Nephron (organoid): ENCODE measurements around the gene LONP2.
"Not testable (repeated sequence)": the region's sequence is repeated elsewhere in the genome, so short reads cannot be mapped to it uniquely, and the experiment has no call there.

ENCODE experiments used
- H3K27ac Mint-ChIP-seq, 3 experiments: 2 replicates each; pipeline ENCODE4 v1.8.0; 2020; ENCODE audit warnings: mixed read lengths in 3 of 3, mild to moderate bottlenecking in 2 of 3, moderate library complexity in 1 of 3
- H3K27me3 Mint-ChIP-seq: 2 replicates; pipeline ENCODE4 v1.8.0; 2021; ENCODE audit warnings: low read depth, mild to moderate bottlenecking, moderate library complexity, mixed read lengths
- H3K36me3 Mint-ChIP-seq: 2 replicates; pipeline ENCODE4 v1.8.0; 2020; ENCODE audit warnings: low read depth, mixed read lengths
- H3K4me1 Mint-ChIP-seq: 2 replicates; pipeline ENCODE4 v1.8.0; 2020; ENCODE audit warnings: mixed read lengths
- H3K4me3 Mint-ChIP-seq, 3 experiments: 2 replicates each; pipeline ENCODE4 v1.8.0; 2020; ENCODE audit warnings: mild to moderate bottlenecking in 3 of 3, mixed read lengths in 3 of 3, moderate library complexity in 2 of 3
- H3K9me3 Mint-ChIP-seq: 2 replicates; pipeline ENCODE4 v1.8.0; 2020; ENCODE audit warnings: mixed read lengths
- TF ChIP-seq, protein P1 (sequence below), 3 experiments: fragments of 200-600 bp; sonication (generic); IDR thresholded peaks; one replicate each; pipeline ENCODE4 v1.5.0; 2021; ENCODE audit warnings: antibody characterized with exemption in 3 of 3; ENCODE audit not compliant: unreplicated experiment in 3 of 3

LONP2 gene

GRCh38 chr16:48370229-48370628, 126.1 kb downstream of the LONP2 start:
- Mint-ChIP-seq H3K27ac (peak overlapping the region in 1 of 3 experiments; percentile 24), H3K4me1 (peaks cover 45% of the 10 kb centered on the region), H3K27me3 (no peaks in the 10 kb centered on the region), H3K9me3 (no peaks in the 10 kb centered on the region), H3K4me3 (no peak overlapping the region), H3K36me3 (no peaks in the 10 kb centered on the region)
- TF ChIP-seq, protein P1, sequence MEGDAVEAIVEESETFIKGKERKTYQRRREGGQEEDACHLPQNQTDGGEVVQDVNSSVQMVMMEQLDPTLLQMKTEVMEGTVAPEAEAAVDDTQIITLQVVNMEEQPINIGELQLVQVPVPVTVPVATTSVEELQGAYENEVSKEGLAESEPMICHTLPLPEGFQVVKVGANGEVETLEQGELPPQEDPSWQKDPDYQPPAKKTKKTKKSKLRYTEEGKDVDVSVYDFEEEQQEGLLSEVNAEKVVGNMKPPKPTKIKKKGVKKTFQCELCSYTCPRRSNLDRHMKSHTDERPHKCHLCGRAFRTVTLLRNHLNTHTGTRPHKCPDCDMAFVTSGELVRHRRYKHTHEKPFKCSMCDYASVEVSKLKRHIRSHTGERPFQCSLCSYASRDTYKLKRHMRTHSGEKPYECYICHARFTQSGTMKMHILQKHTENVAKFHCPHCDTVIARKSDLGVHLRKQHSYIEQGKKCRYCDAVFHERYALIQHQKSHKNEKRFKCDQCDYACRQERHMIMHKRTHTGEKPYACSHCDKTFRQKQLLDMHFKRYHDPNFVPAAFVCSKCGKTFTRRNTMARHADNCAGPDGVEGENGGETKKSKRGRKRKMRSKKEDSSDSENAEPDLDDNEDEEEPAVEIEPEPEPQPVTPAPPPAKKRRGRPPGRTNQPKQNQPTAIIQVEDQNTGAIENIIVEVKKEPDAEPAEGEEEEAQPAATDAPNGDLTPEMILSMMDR (IDR thresholded peaks at IDR 0.05; ENCODE audit: unreplicated experiment in 3 of 3), result no peak

GRCh38 chr16:48370668-48371392, 126.7 kb downstream of the LONP2 start:
- H3K4me3 Mint-ChIP-seq, H3K9me3 Mint-ChIP-seq, H3K27me3 Mint-ChIP-seq, H3K36me3 Mint-ChIP-seq: not testable (repeated sequence)
- peaks cover 40% of the 10 kb centered on the region for H3K4me1 Mint-ChIP-seq
- peak overlapping the region; percentile 10 to 25 (median 11) for H3K27ac Mint-ChIP-seq

- H3K4me1 Mint-ChIP-seq, result peaks cover 36% of the 10 kb centered on the region
- H3K27ac Mint-ChIP-seq, result peak overlapping the region; percentile 10 to 25 (median 11)
- no peaks in the 10 kb centered on the region for H3K36me3 Mint-ChIP-seq
- H3K4me3 Mint-ChIP-seq, result no peak overlapping the region
- H3K9me3 Mint-ChIP-seq, result no peaks in the 10 kb centered on the region
- TF ChIP-seq, protein P1 (IDR thresholded peaks at IDR 0.05; ENCODE audit: unreplicated experiment in 3 of 3), result no peak
- no peaks in the 10 kb centered on the region for H3K27me3 Mint-ChIP-seq
Measured at GRCh38 chr16:48371393-48371780, 127.3 kb downstream of the LONP2 start.

GRCh38 chr16:48372744-48373143, 128.6 kb downstream of the LONP2 start:
- TF ChIP-seq, protein P1 (IDR thresholded peaks at IDR 0.05; ENCODE audit: unreplicated experiment in 3 of 3), result no peak
- no peak overlapping the region for H3K27ac Mint-ChIP-seq

DNA sequence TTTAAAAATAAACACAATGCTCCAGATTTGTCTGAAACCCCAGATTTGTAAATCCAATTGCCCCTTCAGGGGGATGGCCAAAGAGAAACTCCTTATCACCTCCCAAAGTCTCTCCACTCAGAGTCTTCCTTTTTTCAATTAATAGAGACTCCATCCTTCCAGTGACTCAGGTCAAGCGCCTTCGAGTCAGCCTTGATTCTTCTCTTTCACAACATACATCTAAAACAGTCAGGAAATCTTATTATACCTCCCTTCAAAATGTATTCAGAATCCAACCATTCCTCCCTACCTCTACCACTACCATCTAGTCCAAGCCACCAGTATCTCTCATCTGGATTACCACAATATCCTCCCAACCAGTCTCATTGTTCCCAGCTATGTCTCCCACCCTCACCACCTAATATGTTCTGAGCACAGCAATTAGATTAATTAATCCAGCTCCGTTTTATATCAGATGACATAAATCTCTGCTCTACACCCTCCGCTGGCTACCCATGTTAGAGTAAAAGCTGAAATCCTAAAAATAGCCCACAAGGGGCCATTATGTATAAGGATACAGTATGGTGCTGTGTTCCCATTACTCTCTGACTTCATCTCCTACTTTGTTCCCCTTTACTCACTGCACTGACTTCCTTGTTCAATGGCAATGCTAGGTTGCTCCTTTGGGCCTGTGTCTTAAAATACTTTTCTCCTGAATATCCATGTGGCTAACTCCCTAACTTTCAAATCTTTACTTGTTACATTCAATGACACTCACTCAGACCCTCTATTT, 129.3 kb downstream of the LONP2 start:
- H3K36me3 Mint-ChIP-seq, result no peaks in the 10 kb centered on the region
- no peak overlapping the region for H3K27ac Mint-ChIP-seq
- no peak overlapping the region for H3K4me3 Mint-ChIP-seq
- H3K9me3 Mint-ChIP-seq, result no peaks in the 10 kb centered on the region
- H3K27me3 Mint-ChIP-seq, result no peaks in the 10 kb centered on the region
- peaks cover 32% of the 10 kb centered on the region for H3K4me1 Mint-ChIP-seq
- TF ChIP-seq, protein P1 (IDR thresholded peaks at IDR 0.05; ENCODE audit: unreplicated experiment in 3 of 3), result no peak

More at GRCh38 chr16:48372744-48373143, 128.6 kb downstream of the LONP2 start:
- no peak overlapping the region for H3K4me3 Mint-ChIP-seq
- no peaks in the 10 kb centered on the region for H3K27me3 Mint-ChIP-seq
- no peaks in the 10 kb centered on the region for H3K9me3 Mint-ChIP-seq
- peaks cover 31% of the 10 kb centered on the region for H3K4me1 Mint-ChIP-seq
- no peaks in the 10 kb centered on the region for H3K36me3 Mint-ChIP-seq

DNA sequence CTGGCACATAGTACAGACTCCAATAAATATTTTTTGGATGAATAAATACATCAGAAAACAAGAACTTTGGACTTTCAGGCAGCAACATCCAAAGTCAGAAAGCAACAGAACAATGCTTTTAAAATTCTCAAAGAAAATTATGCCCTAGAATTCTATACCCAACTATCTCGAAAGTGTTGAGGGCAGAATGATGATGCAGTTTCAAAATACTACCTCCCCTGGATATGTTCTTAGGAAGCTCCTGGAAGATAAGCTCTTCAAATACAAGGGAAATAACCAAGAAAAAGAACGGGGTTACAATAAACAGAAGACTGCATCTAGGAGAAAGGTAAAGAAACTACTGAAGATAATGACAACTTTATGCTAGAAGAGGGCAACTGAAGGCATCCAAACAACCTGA, 130.2 kb downstream of the LONP2 start:
- H3K9me3 Mint-ChIP-seq, result no peaks in the 10 kb centered on the region
- H3K4me3 Mint-ChIP-seq, result no peak overlapping the region
- TF ChIP-seq, protein P1 (IDR thresholded peaks at IDR 0.05; ENCODE audit: unreplicated experiment in 3 of 3), result no peak
- no peaks in the 10 kb centered on the region for H3K36me3 Mint-ChIP-seq
- peaks cover 37% of the 10 kb centered on the region for H3K4me1 Mint-ChIP-seq
- no peak overlapping the region for H3K27ac Mint-ChIP-seq
- H3K27me3 Mint-ChIP-seq, result no peaks in the 10 kb centered on the region

- not testable (repeated sequence) for H3K36me3 Mint-ChIP-seq, H3K4me3 Mint-ChIP-seq, H3K9me3 Mint-ChIP-seq, H3K27me3 Mint-ChIP-seq
- H3K4me1 Mint-ChIP-seq, result peaks cover 44% of the 10 kb centered on the region
- H3K27ac Mint-ChIP-seq, result peak overlapping the region in 1 of 3 experiments; percentile 37
Measured at GRCh38 chr16:48377301-48377700, 133.2 kb downstream of the LONP2 start.
